Measurements from ENCODE around the gene HOXA7. TPM values are rescaled to one million over a fixed set of nuclear protein-coding genes. Genes with fewer than 3 reads are reported as not detected.

The HOXA7 gene
- total and polyA plus RNA-seq, 2 donors (not counting 3 experiments of a cell fraction or from before 2014, with no cell fraction given): 18.1 to 18.5 TPM

GRCh38 chr7:27185013-27185853, 28.8 kb upstream of the HOXA7 start, which contains the start of gene HOXA11:
Gene HOXA11, minus strand, starts transcription at chr7:27185232. Its CDS starts 88 bp downstream, at chr7:27185144.
- Histone ChIP-seq H3K4me1 (ENCODE audit: control insufficient read depth, extremely low read depth, insufficient read depth, low read length) (peaks cover 74% of the 10 kb centered on the region), H3K9me1 (replicated peaks; ENCODE audit: control insufficient read depth, extremely low read depth, insufficient read depth, low read length) (no peaks in the 10 kb centered on the region), H3K9me3 (replicated peaks; ENCODE audit: control insufficient read depth, insufficient read depth, low read length) (no peaks in the 10 kb centered on the region), H3K27ac (ENCODE audit: insufficient read depth, low read depth, low read length) (peak within 1 kb of the TSS; percentile 90), H3K9ac (replicated peaks; ENCODE audit: extremely low read depth, insufficient read depth, low read length) (peak within 1 kb of the TSS; percentile 88), H3K79me2 (ENCODE audit: control insufficient read depth, insufficient read depth, low read length) (peaks cover 72% of the 10 kb centered on the region), H2AFZ (ENCODE audit: low read depth, low read length) (peak within 1 kb of the TSS; percentile 26), H3K4me3 (replicated peaks in 1 of 3; ENCODE audit: insufficient read depth in 1 of 3, low read depth in 1 of 3, low read length in 3 of 3) (peak within 1 kb of the TSS; percentile 82 to 91 (median 84)), H3K27me3 (ENCODE audit: control insufficient read depth in 2 of 2, insufficient read depth in 2 of 2, low read length in 2 of 2) (no peaks in the 10 kb centered on the region), H3K4me2 (ENCODE audit: insufficient read depth, low read length) (peak within 1 kb of the TSS; percentile 82), H3K36me3 (ENCODE audit: control insufficient read depth in 2 of 2, extremely low read depth in 1 of 2, insufficient read depth in 2 of 2, low read length in 2 of 2) (no peaks in the 10 kb centered on the region), H4K20me1 (replicated peaks; ENCODE audit: control insufficient read depth, extremely low read depth, insufficient read depth, low read length) (no peaks in the 10 kb centered on the region)
- BruUV-seq (replicated peaks): TSS peak; percentile 53
- ChIA-PET POLR2A (interaction anchor here (1.1 to 2.0 kb wide), 5 partner anchors 9 to 23 kb away, joined by 5 to 8 read pairs (median 6); no protein-coding TSS in a partner anchor), CTCF (interaction anchor here (0.9 to 6.0 kb wide), 9 partner anchors 11 to 908 kb away, joined by 3 to 49 read pairs (median 4); partner anchors contain the start of genes HOXA10 and HOXA13)
- dilution Hi-C loops (cut with MboI; ENCODE audit: extremely low pct_ligation_motif_present, low sequenced_read_pairs): no loop called here
- DNase-seq (ENCODE audit: low read depth, low spot score): peak; percentile 94
- TF ChIP-seq CTCF (IDR thresholded peaks at IDR 0.05; ENCODE audit: extremely low read depth in 1 of 2, insufficient read depth in 1 of 2, low read depth in 1 of 2, low read length in 2 of 2) (no peak), EZH2 (IDR thresholded peaks at IDR 0.05; ENCODE audit: borderline replicate concordance, low read depth, low read length, severe bottlenecking) (no peak), JUN (IDR thresholded peaks at IDR 0.05; ENCODE audit: borderline replicate concordance, insufficient read depth, insufficient read length, low read depth) (no peak), POLR2A (IDR thresholded peaks at IDR 0.05; ENCODE audit: low read depth, low read length) (peak; percentile 96), MYC (IDR thresholded peaks at IDR 0.05; ENCODE audit: low read depth, low read length) (no peak), POLR2AphosphoS5 (IDR thresholded peaks at IDR 0.05; ENCODE audit: insufficient read depth, low read depth, low read length) (peak; percentile 85), MAX (IDR thresholded peaks at IDR 0.05; ENCODE audit: insufficient read depth, insufficient read length) (peak; percentile 38), FOS (IDR thresholded peaks at IDR 0.05; ENCODE audit: borderline replicate concordance, insufficient read depth, low read length) (no peak), GATA2 (IDR thresholded peaks at IDR 0.05; ENCODE audit: insufficient read depth, insufficient read length, low read depth, low read length) (no peak)
- intact Hi-C loops (cut with micrococcal nuclease): loop anchor here (1.0 to 5.0 kb wide), 2 partner anchors 8 to 1328 kb away; no protein-coding TSS in a partner anchor
- peak; percentile 99 for FAIRE-seq
